ENCODE measurements around the gene ST6GAL1.
"Not testable (repeated sequence)": the region's sequence is repeated elsewhere in the genome, so short reads cannot be mapped to it uniquely, and the experiment has no call there.

The ST6GAL1 gene

DNA sequence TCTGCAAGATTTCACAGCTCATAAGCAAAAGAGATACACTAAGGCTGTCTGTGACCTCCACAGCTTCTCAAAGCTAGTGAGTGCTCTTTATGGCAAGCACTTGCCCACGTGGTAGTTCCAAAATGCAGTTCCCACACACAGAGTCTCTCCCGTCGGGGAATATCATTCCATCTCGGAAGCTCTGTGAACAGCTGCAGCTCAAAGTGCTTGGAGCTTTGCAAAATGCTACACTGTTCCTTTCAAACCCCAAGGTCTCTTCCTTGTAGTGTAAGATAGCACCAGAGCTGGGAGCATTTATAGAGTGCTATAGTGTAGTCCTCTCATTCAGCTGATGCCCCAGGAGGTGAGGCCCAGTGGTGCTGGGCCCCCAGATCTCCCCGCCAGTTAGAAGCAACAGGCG, 36.1 kb downstream of the ST6GAL1 start:
- no peak overlapping the region for H2BK120ac ChIP-seq (ENCODE audit: insufficient read depth, low read length, poor library complexity)
- no peak overlapping the region for H4K8ac ChIP-seq (ENCODE audit: low read depth, low read length)
- no peaks in the 10 kb centered on the region for H3K79me1 ChIP-seq (ENCODE audit: low read length)
- H2BK12ac ChIP-seq (ENCODE audit: low read length), result no peak overlapping the region
- no CpG with 5 or more reads among the region's 6 CpGs for WGBS (ENCODE audit: extremely low coverage, insufficient coverage, insufficient read length)
- no peak overlapping the region for H2AFZ ChIP-seq (ENCODE audit: insufficient read depth, low read length, poor library complexity)
- no peak overlapping the region for H3K27ac ChIP-seq (ENCODE audit: low read depth, low read length)
- no peak overlapping the region for H3K4ac ChIP-seq (ENCODE audit: low read depth, low read length)
- no peak overlapping the region for H3K23ac ChIP-seq (ENCODE audit: low read length)
- no peak overlapping the region for H3K18ac ChIP-seq (ENCODE audit: low read length)
- no peak for DNase-seq
- no peak overlapping the region for H3K4me3 ChIP-seq (ENCODE audit: low read depth, low read length)
- H3K9ac ChIP-seq (ENCODE audit: low read length), result no peak overlapping the region
- H3K27me3 ChIP-seq (ENCODE audit: insufficient read depth, low read length), result no peaks in the 10 kb centered on the region
- no peak overlapping the region for H2AK5ac ChIP-seq (ENCODE audit: low read length)
- H3K4me2 ChIP-seq (ENCODE audit: low read length), result no peak overlapping the region
- H3K79me2 ChIP-seq (ENCODE audit: control insufficient read depth, insufficient read depth, low read length, poor library complexity), result no peaks in the 10 kb centered on the region
- no peaks in the 10 kb centered on the region for H3K36me3 ChIP-seq (ENCODE audit: control insufficient read depth in 1 of 2, insufficient read depth in 2 of 2, low read length in 2 of 2)
- no peak overlapping the region for H4K91ac ChIP-seq (ENCODE audit: low read depth, low read length)
- H3K9me3 ChIP-seq (ENCODE audit: insufficient read depth, low read depth, low read length), result no peaks in the 10 kb centered on the region
- H3K14ac ChIP-seq (ENCODE audit: low read length), result no peak overlapping the region
- H4K12ac ChIP-seq (ENCODE audit: low read depth, low read length), result no peak overlapping the region
- no peaks in the 10 kb centered on the region for H3K4me1 ChIP-seq (ENCODE audit: control insufficient read depth in 1 of 2, insufficient read depth in 2 of 2, low read length in 2 of 2)
- H2BK5ac ChIP-seq (ENCODE audit: low read depth, low read length, poor library complexity), result no peak overlapping the region

DNA sequence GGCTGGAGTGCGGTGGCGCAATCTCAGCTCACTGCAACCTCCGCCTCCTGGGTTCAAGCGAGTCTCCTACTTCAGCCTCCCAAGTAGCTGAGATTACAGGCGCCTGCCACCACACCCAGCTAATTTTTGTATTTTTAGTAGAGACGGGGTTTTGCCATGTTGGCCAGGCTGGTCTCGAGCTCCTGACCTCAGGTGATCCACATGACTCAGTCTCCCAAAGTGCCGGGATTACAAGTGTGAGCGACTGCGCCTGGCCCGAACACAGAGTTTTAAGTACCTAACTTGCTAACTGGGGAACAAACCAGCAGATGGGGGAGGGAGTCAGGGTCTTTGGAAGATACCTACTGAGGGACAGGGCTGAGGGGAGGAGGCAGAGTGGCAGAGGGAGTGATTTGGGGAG, 36.9 kb downstream of the ST6GAL1 start:
- H4K12ac ChIP-seq (ENCODE audit: low read depth, low read length); DNase-seq; H2BK12ac ChIP-seq (ENCODE audit: low read length); H2AK5ac ChIP-seq (ENCODE audit: low read length); H3K79me1 ChIP-seq (ENCODE audit: low read length); H3K9me3 ChIP-seq (ENCODE audit: insufficient read depth, low read depth, low read length); H3K27ac ChIP-seq (ENCODE audit: low read depth, low read length); H3K4ac ChIP-seq (ENCODE audit: low read depth, low read length); H3K79me2 ChIP-seq (ENCODE audit: control insufficient read depth, insufficient read depth, low read length, poor library complexity); H3K27me3 ChIP-seq (ENCODE audit: insufficient read depth, low read length); H3K4me1 ChIP-seq (ENCODE audit: control insufficient read depth in 1 of 2, insufficient read depth in 2 of 2, low read length in 2 of 2); H4K91ac ChIP-seq (ENCODE audit: low read depth, low read length); H4K8ac ChIP-seq (ENCODE audit: low read depth, low read length); H2BK5ac ChIP-seq (ENCODE audit: low read depth, low read length, poor library complexity); H3K4me3 ChIP-seq (ENCODE audit: low read depth, low read length); H2AFZ ChIP-seq (ENCODE audit: insufficient read depth, low read length, poor library complexity); H2BK120ac ChIP-seq (ENCODE audit: insufficient read depth, low read length, poor library complexity); H3K9ac ChIP-seq (ENCODE audit: low read length); H3K18ac ChIP-seq (ENCODE audit: low read length); H3K23ac ChIP-seq (ENCODE audit: low read length); H3K4me2 ChIP-seq (ENCODE audit: low read length); H3K14ac ChIP-seq (ENCODE audit: low read length); H3K36me3 ChIP-seq (ENCODE audit: control insufficient read depth in 1 of 2, insufficient read depth in 2 of 2, low read length in 2 of 2): not testable (repeated sequence)
- WGBS (ENCODE audit: extremely low coverage, insufficient coverage, insufficient read length), result no CpG with 5 or more reads among the region's 11 CpGs

DNA sequence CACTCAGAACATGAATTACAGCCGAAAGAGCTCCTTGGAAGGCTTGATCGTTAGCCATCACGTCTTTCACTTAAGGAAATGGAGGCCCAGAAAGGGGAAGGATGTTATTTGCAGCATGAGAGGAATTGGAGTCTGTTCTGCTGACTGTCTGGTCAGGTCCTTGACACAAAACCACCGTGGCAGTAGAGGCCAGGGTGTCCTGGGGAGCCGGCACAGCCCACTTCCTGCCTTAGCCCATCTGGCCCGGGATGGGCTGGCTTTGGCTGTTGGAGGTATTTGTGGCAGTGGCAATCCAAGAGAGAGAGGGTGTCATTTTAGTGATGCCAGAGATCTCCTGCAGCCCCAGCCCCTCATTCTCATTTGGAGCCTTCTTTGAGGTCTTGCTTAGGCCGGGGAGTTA, 37.4 kb downstream of the ST6GAL1 start:
- Histone ChIP-seq H2BK5ac (ENCODE audit: low read depth, low read length, poor library complexity) (no peak overlapping the region), H3K4me1 (ENCODE audit: control insufficient read depth in 1 of 2, insufficient read depth in 2 of 2, low read length in 2 of 2) (no peaks in the 10 kb centered on the region), H3K23ac (ENCODE audit: low read length) (no peak overlapping the region), H3K4ac (ENCODE audit: low read depth, low read length) (no peak overlapping the region), H2BK12ac (ENCODE audit: low read length) (no peak overlapping the region), H4K12ac (ENCODE audit: low read depth, low read length) (no peak overlapping the region), H4K8ac (ENCODE audit: low read depth, low read length) (no peak overlapping the region), H3K27me3 (ENCODE audit: insufficient read depth, low read length) (no peaks in the 10 kb centered on the region), H3K36me3 (ENCODE audit: control insufficient read depth in 1 of 2, insufficient read depth in 2 of 2, low read length in 2 of 2) (no peaks in the 10 kb centered on the region), H2AK5ac (ENCODE audit: low read length) (no peak overlapping the region), H4K91ac (ENCODE audit: low read depth, low read length) (no peak overlapping the region), H3K9me3 (ENCODE audit: insufficient read depth, low read depth, low read length) (no peaks in the 10 kb centered on the region), H3K9ac (ENCODE audit: low read length) (no peak overlapping the region), H3K27ac (ENCODE audit: low read depth, low read length) (no peak overlapping the region), H3K79me1 (ENCODE audit: low read length) (no peaks in the 10 kb centered on the region), H2AFZ (ENCODE audit: insufficient read depth, low read length, poor library complexity) (no peak overlapping the region), H3K14ac (ENCODE audit: low read length) (no peak overlapping the region), H2BK120ac (ENCODE audit: insufficient read depth, low read length, poor library complexity) (no peak overlapping the region), H3K79me2 (ENCODE audit: control insufficient read depth, insufficient read depth, low read length, poor library complexity) (no peaks in the 10 kb centered on the region), H3K4me2 (ENCODE audit: low read length) (no peak overlapping the region), H3K4me3 (ENCODE audit: low read depth, low read length) (no peak overlapping the region), H3K18ac (ENCODE audit: low read length) (no peak overlapping the region)
- no peak for DNase-seq
- no CpG with 5 or more reads among the region's 7 CpGs for WGBS (ENCODE audit: extremely low coverage, insufficient coverage, insufficient read length)

DNA sequence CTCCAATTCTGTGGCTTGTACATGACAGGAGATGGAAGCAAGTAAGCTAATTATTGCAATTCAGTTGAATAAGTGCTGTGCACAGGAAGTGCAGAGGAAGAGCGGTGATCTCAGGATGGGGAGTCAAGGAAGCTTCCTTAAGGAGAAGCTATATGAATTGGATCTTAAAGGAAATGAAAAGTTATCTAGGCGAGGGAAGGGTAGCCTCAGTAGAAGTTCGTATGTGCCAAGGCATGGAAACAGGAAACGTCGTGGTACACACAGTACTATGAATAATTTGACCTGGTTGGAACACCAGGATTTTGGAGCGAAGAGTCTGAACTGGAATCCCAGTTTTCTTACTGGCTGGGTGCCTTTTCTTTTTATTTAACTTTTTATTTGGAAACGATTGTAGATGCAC, 39.3 kb downstream of the ST6GAL1 start:
- H3K14ac ChIP-seq (ENCODE audit: low read length), result no peak overlapping the region
- no peaks in the 10 kb centered on the region for H3K27me3 ChIP-seq (ENCODE audit: insufficient read depth, low read length)
- no peak overlapping the region for H3K27ac ChIP-seq (ENCODE audit: low read depth, low read length)
- no peak overlapping the region for H2AK5ac ChIP-seq (ENCODE audit: low read length)
- peaks cover 1% of the 10 kb centered on the region for H3K9me3 ChIP-seq (ENCODE audit: insufficient read depth, low read depth, low read length)
- H3K18ac ChIP-seq (ENCODE audit: low read length), result no peak overlapping the region
- H2BK120ac ChIP-seq (ENCODE audit: insufficient read depth, low read length, poor library complexity), result no peak overlapping the region
- no peak overlapping the region for H3K4me2 ChIP-seq (ENCODE audit: low read length)
- H3K36me3 ChIP-seq (ENCODE audit: control insufficient read depth in 1 of 2, insufficient read depth in 2 of 2, low read length in 2 of 2), result no peaks in the 10 kb centered on the region
- no peak overlapping the region for H4K8ac ChIP-seq (ENCODE audit: low read depth, low read length)
- DNase-seq, result no peak
- no peaks in the 10 kb centered on the region for H3K79me1 ChIP-seq (ENCODE audit: low read length)
- no peaks in the 10 kb centered on the region for H3K79me2 ChIP-seq (ENCODE audit: control insufficient read depth, insufficient read depth, low read length, poor library complexity)
- H2BK12ac ChIP-seq (ENCODE audit: low read length), result no peak overlapping the region
- H3K23ac ChIP-seq (ENCODE audit: low read length), result no peak overlapping the region
- no peak overlapping the region for H4K12ac ChIP-seq (ENCODE audit: low read depth, low read length)
- H2BK5ac ChIP-seq (ENCODE audit: low read depth, low read length, poor library complexity), result no peak overlapping the region
- no peak overlapping the region for H2AFZ ChIP-seq (ENCODE audit: insufficient read depth, low read length, poor library complexity)
- no peak overlapping the region for H3K4me3 ChIP-seq (ENCODE audit: low read depth, low read length)
- H3K9ac ChIP-seq (ENCODE audit: low read length), result no peak overlapping the region
- no peak overlapping the region for H3K4ac ChIP-seq (ENCODE audit: low read depth, low read length)
- H3K4me1 ChIP-seq (ENCODE audit: control insufficient read depth in 1 of 2, insufficient read depth in 2 of 2, low read length in 2 of 2), result no peaks in the 10 kb centered on the region
- WGBS (ENCODE audit: extremely low coverage, insufficient coverage, insufficient read length), result no CpG with 5 or more reads among the region's 7 CpGs
- no peak overlapping the region for H4K91ac ChIP-seq (ENCODE audit: low read depth, low read length)
